ENCODE data around the gene ZNF317. TPM values are rescaled to one million over a fixed set of nuclear protein-coding genes. Genes with fewer than 3 reads are reported as not detected.

ZNF317 gene
- total RNA-seq, 1 donor from 2014 or later = 17.2 TPM

DNA sequence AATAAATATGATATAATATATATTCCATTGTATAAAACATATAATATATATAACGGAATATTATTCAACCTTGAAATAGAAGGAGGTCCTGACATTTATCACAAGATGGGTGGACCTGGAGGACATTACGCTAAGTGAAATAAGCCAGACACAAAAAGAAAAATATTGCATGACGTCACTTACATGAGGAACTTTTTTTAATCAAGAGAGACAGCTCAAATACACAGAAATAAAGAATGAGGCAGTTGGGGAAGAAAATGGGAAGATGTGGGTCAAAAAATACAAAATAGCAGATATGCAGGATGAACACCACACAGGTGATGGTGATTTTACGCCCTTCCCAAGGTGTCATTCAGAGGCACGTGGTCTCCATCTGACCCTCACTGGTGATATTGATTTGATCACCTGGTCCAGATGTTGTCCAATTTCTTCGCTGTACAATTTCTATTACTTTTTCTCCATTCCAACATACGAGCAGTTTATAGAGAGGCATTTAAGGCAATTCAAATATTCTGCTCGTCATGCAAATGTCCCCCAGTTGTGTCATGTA, 513 bp upstream of the ZNF317 start:
- H3K27ac ChIP-seq = peak overlapping the region; percentile 72
- no peak for DNase-seq (ENCODE audit: extremely low spot score in 2 of 2)

GRCh38 chr19:9144920-9145319, 4.7 kb downstream of the ZNF317 start:
- TF ChIP-seq, protein P1, sequence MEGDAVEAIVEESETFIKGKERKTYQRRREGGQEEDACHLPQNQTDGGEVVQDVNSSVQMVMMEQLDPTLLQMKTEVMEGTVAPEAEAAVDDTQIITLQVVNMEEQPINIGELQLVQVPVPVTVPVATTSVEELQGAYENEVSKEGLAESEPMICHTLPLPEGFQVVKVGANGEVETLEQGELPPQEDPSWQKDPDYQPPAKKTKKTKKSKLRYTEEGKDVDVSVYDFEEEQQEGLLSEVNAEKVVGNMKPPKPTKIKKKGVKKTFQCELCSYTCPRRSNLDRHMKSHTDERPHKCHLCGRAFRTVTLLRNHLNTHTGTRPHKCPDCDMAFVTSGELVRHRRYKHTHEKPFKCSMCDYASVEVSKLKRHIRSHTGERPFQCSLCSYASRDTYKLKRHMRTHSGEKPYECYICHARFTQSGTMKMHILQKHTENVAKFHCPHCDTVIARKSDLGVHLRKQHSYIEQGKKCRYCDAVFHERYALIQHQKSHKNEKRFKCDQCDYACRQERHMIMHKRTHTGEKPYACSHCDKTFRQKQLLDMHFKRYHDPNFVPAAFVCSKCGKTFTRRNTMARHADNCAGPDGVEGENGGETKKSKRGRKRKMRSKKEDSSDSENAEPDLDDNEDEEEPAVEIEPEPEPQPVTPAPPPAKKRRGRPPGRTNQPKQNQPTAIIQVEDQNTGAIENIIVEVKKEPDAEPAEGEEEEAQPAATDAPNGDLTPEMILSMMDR (IDR thresholded peaks at IDR 0.05) = no peak
- TF ChIP-seq POLR2AphosphoS5 (IDR thresholded peaks at IDR 0.05; ENCODE audit: insufficient read depth in 1 of 2, low read depth in 1 of 2) (no peak), POLR2A (IDR thresholded peaks at IDR 0.05) (no peak)
- Histone ChIP-seq H3K4me3 (no peak overlapping the region), H3K36me3 (peaks cover 0 to 23% of the 10 kb centered on the region in 2 donors), H3K27ac (no peak overlapping the region), H3K27me3 (no peaks in the 10 kb centered on the region), H3K9me3 (peaks cover 17% of the 10 kb centered on the region), H3K4me1 (peaks cover 18% of the 10 kb centered on the region)
- no peak for DNase-seq (ENCODE audit: extremely low spot score in 2 of 2)
- intact Hi-C loops (cut with DNase I) = no loop called here

More for the DNA sequence above, 513 bp upstream of the ZNF317 start:
- intact Hi-C loops (cut with DNase I) = no loop called here
- peaks cover 18% of the 10 kb centered on the region for H3K4me1 ChIP-seq
- no peak for TF ChIP-seq POLR2AphosphoS5 (IDR thresholded peaks at IDR 0.05; ENCODE audit: insufficient read depth in 1 of 2, low read depth in 1 of 2)
- TF ChIP-seq POLR2A (IDR thresholded peaks at IDR 0.05) = no peak
- TF ChIP-seq, protein P1 (IDR thresholded peaks at IDR 0.05) = no peak
- H3K9me3 ChIP-seq = peaks cover 3% of the 10 kb centered on the region
- H3K36me3 ChIP-seq = no peaks in the 10 kb centered on the region
- no peaks in the 10 kb centered on the region for H3K27me3 ChIP-seq
- peak overlapping the region; percentile 65 to 81 for H3K4me3 ChIP-seq

DNA sequence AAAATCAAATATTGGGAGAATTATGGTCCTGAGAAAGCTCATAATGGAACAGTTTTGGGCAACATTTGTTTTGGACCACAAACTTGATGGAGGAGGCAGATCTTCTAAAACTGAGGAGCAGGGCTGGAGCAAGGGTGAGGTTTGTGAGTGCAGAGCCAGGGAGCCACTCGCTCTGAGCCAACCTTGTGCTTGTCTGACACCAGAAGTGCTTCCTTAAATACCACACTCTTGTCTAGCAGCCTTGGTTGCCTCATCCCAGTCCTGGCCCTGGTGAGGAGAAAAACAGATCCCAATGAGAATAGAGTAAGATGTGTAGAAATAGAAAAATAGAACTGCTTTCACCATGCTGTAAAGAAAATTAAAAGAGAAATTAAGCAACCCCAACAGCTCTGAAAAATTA, 6.7 kb downstream of the ZNF317 start:
- Histone ChIP-seq H3K4me1 (peaks cover 15% of the 10 kb centered on the region), H3K9me3 (peaks cover 17% of the 10 kb centered on the region), H3K36me3 (peaks cover 0 to 23% of the 10 kb centered on the region in 2 donors), H3K27me3 (no peaks in the 10 kb centered on the region), H3K4me3 (no peak overlapping the region), H3K27ac (no peak overlapping the region)
- no peak for DNase-seq (ENCODE audit: extremely low spot score in 2 of 2)
- intact Hi-C loops (cut with DNase I) = no loop called here
- TF ChIP-seq POLR2A (IDR thresholded peaks at IDR 0.05) (no peak), POLR2AphosphoS5 (IDR thresholded peaks at IDR 0.05; ENCODE audit: insufficient read depth in 1 of 2, low read depth in 1 of 2) (no peak)
- TF ChIP-seq, protein P1 (IDR thresholded peaks at IDR 0.05) = no peak

DNA sequence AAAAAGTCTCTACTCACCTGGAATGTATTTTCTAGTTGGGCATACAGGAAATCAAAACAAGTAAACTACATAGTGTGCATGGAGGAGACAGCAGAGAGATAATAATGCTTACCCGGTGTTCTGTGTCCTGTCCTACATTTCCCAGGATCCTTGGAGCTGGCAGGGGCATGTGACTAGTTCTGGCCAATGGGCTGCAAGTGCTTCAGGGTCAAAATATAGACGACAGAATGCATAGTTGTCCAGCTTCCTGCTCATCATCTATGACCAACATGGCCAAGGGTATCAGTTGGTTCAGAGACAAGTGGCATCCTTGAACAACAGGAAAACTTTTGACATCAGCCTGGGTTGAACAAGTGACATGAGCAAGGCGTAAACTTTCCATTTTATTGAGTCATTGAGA, 8.5 kb downstream of the ZNF317 start:
- Histone ChIP-seq H3K9me3 (peaks cover 17% of the 10 kb centered on the region), H3K27me3 (no peaks in the 10 kb centered on the region), H3K36me3 (peaks cover 0 to 31% of the 10 kb centered on the region in 2 donors), H3K4me3 (no peak overlapping the region), H3K4me1 (peaks cover 9% of the 10 kb centered on the region), H3K27ac (no peak overlapping the region)
- intact Hi-C loops (cut with DNase I) = no loop called here
- DNase-seq (ENCODE audit: extremely low spot score in 2 of 2) = no peak
- TF ChIP-seq POLR2AphosphoS5 (IDR thresholded peaks at IDR 0.05; ENCODE audit: insufficient read depth in 1 of 2, low read depth in 1 of 2) = no peak
- TF ChIP-seq, protein P1 (IDR thresholded peaks at IDR 0.05) = no peak
- no peak for TF ChIP-seq POLR2A (IDR thresholded peaks at IDR 0.05)

DNA sequence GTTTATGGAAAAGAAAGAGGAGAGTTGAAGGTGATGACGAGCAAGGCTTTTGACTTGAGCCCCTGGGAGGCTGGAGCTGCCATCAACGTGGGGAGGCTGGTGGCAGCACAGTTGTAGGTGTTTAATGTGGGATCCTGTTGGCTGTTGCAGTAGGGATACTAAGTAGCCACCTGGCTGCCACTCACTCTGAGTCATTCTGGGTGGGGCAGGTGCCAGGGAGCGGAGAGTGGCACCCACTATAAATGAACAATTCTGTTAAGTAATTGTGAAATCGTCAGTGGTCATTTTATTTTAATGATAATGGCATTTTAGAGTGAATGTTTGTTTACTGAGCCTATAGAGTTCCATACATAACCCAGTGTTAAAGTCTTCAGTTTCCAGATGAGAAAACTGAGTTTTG, 9.8 kb downstream of the ZNF317 start:
- no peak for TF ChIP-seq POLR2AphosphoS5 (IDR thresholded peaks at IDR 0.05; ENCODE audit: insufficient read depth in 1 of 2, low read depth in 1 of 2)
- TF ChIP-seq, protein P1 (IDR thresholded peaks at IDR 0.05) = no peak
- TF ChIP-seq POLR2A (IDR thresholded peaks at IDR 0.05) = no peak
- H3K36me3 ChIP-seq = peaks cover 0 to 29% of the 10 kb centered on the region in 2 donors
- no peak overlapping the region for H3K27ac ChIP-seq
- H3K4me3 ChIP-seq = no peak overlapping the region
- intact Hi-C loops (cut with DNase I) = no loop called here
- peaks cover 9% of the 10 kb centered on the region for H3K4me1 ChIP-seq
- H3K9me3 ChIP-seq = peaks cover 12% of the 10 kb centered on the region
- no peak for DNase-seq (ENCODE audit: extremely low spot score in 2 of 2)
- no peaks in the 10 kb centered on the region for H3K27me3 ChIP-seq
